PC-9 (cell line): ENCODE results near the gene ERC1. TPM values are rescaled to one million over a fixed set of nuclear protein-coding genes. Genes with fewer than 3 reads are reported as not detected.

Experiments used
- BruUV-seq: library from RNA; stranded (reverse); fragments of 400-500 nt; replicated peaks from 2 replicates; lab custom pipeline; 2021; lab: Mats Ljungman, UMichigan
- CTCF ChIA-PET: fragments of 300-600 bp; sonication (Branson Sonifier 250); formaldehyde crosslinking; loops from one replicate; lab custom pipeline; 2022; ENCODE audit warnings: antibody characterized with exemption; lab: Charles Lee
- POLR2A ChIA-PET: fragments of 300-600 bp; sonication (Branson Sonifier 250); formaldehyde crosslinking; loops from one replicate; lab custom pipeline; 2022; ENCODE audit warnings: antibody characterized with exemption; ENCODE audit not compliant: unreplicated experiment; lab: Charles Lee
- DNase-seq, 2 experiments: peaks; one replicate each; pipeline versions ENCODE4 v3.0.0 to v3.0.0-alpha.2; 2015 to 2022; ENCODE audit warnings: mixed read lengths in 1 of 2
- H2AFZ ChIP-seq: fragments of 200-600 bp; sonication (generic); 2 replicates; pipeline ENCODE4 v1.8.1; 2017; ENCODE audit warnings: antibody characterized with exemption
- H3F3A ChIP-seq: fragments of 200-600 bp; sonication (generic); 2 replicates; pipeline ENCODE4 v1.8.1; 2017; ENCODE audit warnings: antibody characterized with exemption, mild to moderate bottlenecking, low read depth; ENCODE audit not compliant: insufficient read depth
- H3K27ac ChIP-seq: fragments of 200-600 bp; sonication (generic); 2 replicates; pipeline ENCODE4 v1.6.1; 2016; ENCODE audit warnings: mixed run types
- H3K27me3 ChIP-seq: fragments of 200-600 bp; sonication (generic); 2 replicates; pipeline ENCODE4 v1.6.1; 2016; ENCODE audit warnings: low read depth, mixed run types; ENCODE audit not compliant: insufficient read depth
- H3K36me3 ChIP-seq: fragments of 200-600 bp; sonication (generic); 2 replicates; pipeline ENCODE4 v1.6.1; 2016; ENCODE audit warnings: low read depth, mixed run types
- H3K4me1 ChIP-seq: fragments of 200-600 bp; sonication (generic); replicated peaks from 2 replicates; pipeline ENCODE4 v1.6.1; 2016; ENCODE audit warnings: mixed run types; ENCODE audit not compliant: insufficient read depth
- H3K4me2 ChIP-seq: fragments of 200-600 bp; sonication (generic); 2 replicates; pipeline ENCODE4 v1.6.1; 2017; ENCODE audit warnings: mixed run types
- H3K4me3 ChIP-seq: fragments of 200-600 bp; sonication (generic); 2 replicates; pipeline ENCODE4 v1.6.1; 2016; ENCODE audit warnings: mixed run types
- H3K79me2 ChIP-seq: fragments of 200-600 bp; sonication (generic); 2 replicates; pipeline ENCODE4 v1.6.1; 2017; ENCODE audit warnings: low read depth, mixed run types
- H3K9me2 ChIP-seq: fragments of 200-600 bp; sonication (generic); 2 replicates; pipeline ENCODE4 v1.8.1; 2017; ENCODE audit warnings: mild to moderate bottlenecking; ENCODE audit not compliant: insufficient read depth
- H3K9me3 ChIP-seq: fragments of 200-600 bp; sonication (generic); 2 replicates; pipeline ENCODE4 v1.8.1; 2016; ENCODE audit warnings: low read depth; ENCODE audit not compliant: insufficient read depth
- H4K20me1 ChIP-seq: fragments of 200-600 bp; sonication (generic); 2 replicates; pipeline ENCODE4 v1.8.1; 2017; ENCODE audit not compliant: insufficient read depth
- CTCF ChIP-seq: fragments of 200-600 bp; sonication (generic); conservative IDR thresholded peaks from 2 replicates; pipeline ENCODE4 v1.6.1; 2017; ENCODE audit warnings: mixed run types, antibody characterized with exemption, mild to moderate bottlenecking, moderate library complexity
- EZH2 ChIP-seq: fragments of 200-600 bp; sonication (generic); IDR thresholded peaks from 2 replicates; pipeline ENCODE4 v1.8.0; 2017; ENCODE audit warnings: antibody characterized with exemption, low read depth
- intact Hi-C: fragments of 100-400 bp; cut with micrococcal nuclease; formaldehyde crosslinking; loops from one replicate; pipeline ENCODE4 v1.10.0; 2022; ENCODE audit not compliant: unreplicated experiment
- total RNA-seq: library from RNA; stranded (reverse); gene quantifications from 2 replicates; pipeline ENCODE4 v1.2.3, GENCODE V29; 2021

The ERC1 gene
- total RNA-seq, 1 experiment from 2014 or later: 52.0 TPM

GRCh38 chr12:1343422-1343821 lies 352.4 kb downstream of the ERC1 start:
- no peak overlapping the region for H3K4me2 ChIP-seq
- no peaks in the 10 kb centered on the region for H3K79me2 ChIP-seq
- DNase-seq: no peak
- no peaks in the 10 kb centered on the region for H3K9me3 ChIP-seq
- BruUV-seq: no TSS peak
- H3F3A ChIP-seq: no peaks in the 10 kb centered on the region
- H4K20me1 ChIP-seq: 0 out of 2 replicates have a peak, but pooled peaks cover 6% of the 10 kb centered on the region
- no peaks in the 10 kb centered on the region for H3K4me1 ChIP-seq
- POLR2A ChIA-PET: no interaction called here
- TF ChIP-seq CTCF (no peak), EZH2 (no peak)
- no peak overlapping the region for H3K27ac ChIP-seq
- H3K4me3 ChIP-seq: no peak overlapping the region
- H3K36me3 ChIP-seq: no peaks in the 10 kb centered on the region
- no peak overlapping the region for H2AFZ ChIP-seq
- no peaks in the 10 kb centered on the region for H3K9me2 ChIP-seq
- intact Hi-C loops: no loop called here
- H3K27me3 ChIP-seq: no peaks in the 10 kb centered on the region
- CTCF ChIA-PET: no interaction called here

- Histone ChIP-seq H3K9me3 (no peaks in the 10 kb centered on the region), H3K4me2 (no peak overlapping the region), H4K20me1 (0 out of 2 replicates have a peak, but pooled peaks cover 6% of the 10 kb centered on the region), H3K36me3 (no peaks in the 10 kb centered on the region), H3K9me2 (no peaks in the 10 kb centered on the region), H2AFZ (no peak overlapping the region), H3K27ac (no peak overlapping the region), H3K27me3 (no peaks in the 10 kb centered on the region), H3K4me3 (no peak overlapping the region), H3K4me1 (no peaks in the 10 kb centered on the region), H3F3A (no peaks in the 10 kb centered on the region), H3K79me2 (no peaks in the 10 kb centered on the region)
- BruUV-seq: no TSS peak
- ChIA-PET POLR2A (no interaction called here), CTCF (no interaction called here)
- intact Hi-C loops: no loop called here
- DNase-seq: no peak
- TF ChIP-seq EZH2 (no peak), CTCF (no peak)
Observed at GRCh38 chr12:1344245-1344644, 353.2 kb downstream of the ERC1 start.

GRCh38 chr12:1346126-1346525 lies 355.1 kb downstream of the ERC1 start:
- CTCF ChIA-PET: no interaction called here
- intact Hi-C loops: no loop called here

GRCh38 chr12:1347294-1347693 lies 356.3 kb downstream of the ERC1 start:
- Histone ChIP-seq H3K4me1 (no peaks in the 10 kb centered on the region), H3K27me3 (no peaks in the 10 kb centered on the region), H3K9me2 (no peaks in the 10 kb centered on the region), H3K27ac (no peak overlapping the region), H2AFZ (no peak overlapping the region), H3K9me3 (no peaks in the 10 kb centered on the region), H4K20me1 (0 out of 2 replicates have a peak, but pooled peaks cover 6% of the 10 kb centered on the region), H3K79me2 (no peaks in the 10 kb centered on the region), H3K4me2 (no peak overlapping the region), H3K4me3 (no peak overlapping the region), H3K36me3 (no peaks in the 10 kb centered on the region), H3F3A (no peaks in the 10 kb centered on the region)
- DNase-seq: no peak
- no peak for TF ChIP-seq CTCF
- TF ChIP-seq EZH2: no peak
- ChIA-PET CTCF (no interaction called here), POLR2A (no interaction called here)
- intact Hi-C loops: no loop called here
- no TSS peak for BruUV-seq

More at GRCh38 chr12:1346126-1346525, 355.1 kb downstream of the ERC1 start:
- H3K4me1 ChIP-seq: no peaks in the 10 kb centered on the region
- H2AFZ ChIP-seq: no peak overlapping the region
- no peak overlapping the region for H3K27ac ChIP-seq
- POLR2A ChIA-PET: no interaction called here
- H3K9me3 ChIP-seq: no peaks in the 10 kb centered on the region
- no peak overlapping the region for H3K4me3 ChIP-seq
- no peaks in the 10 kb centered on the region for H3K27me3 ChIP-seq
- no peaks in the 10 kb centered on the region for H3K9me2 ChIP-seq
- no peak for TF ChIP-seq EZH2
- BruUV-seq: no TSS peak
- no peaks in the 10 kb centered on the region for H3K79me2 ChIP-seq
- H4K20me1 ChIP-seq: 0 out of 2 replicates have a peak, but pooled peaks cover 6% of the 10 kb centered on the region
- DNase-seq: no peak
- H3K4me2 ChIP-seq: no peak overlapping the region
- no peaks in the 10 kb centered on the region for H3F3A ChIP-seq
- H3K36me3 ChIP-seq: no peaks in the 10 kb centered on the region
